KMS-11 (cell line): ENCODE results near the gene UNC13D.
"Not testable (repeated sequence)": the region's sequence is repeated elsewhere in the genome, so short reads cannot be mapped to it uniquely, and the experiment has no call there.

ENCODE experiments used
- H2AFZ ChIP-seq: fragments of 200-600 bp; sonication (generic); 2 replicates; pipeline ENCODE4 v1.6.1; 2016; ENCODE audit warnings: antibody characterized with exemption, mixed run types, low read depth
- H3K27ac ChIP-seq: fragments of 200-600 bp; sonication (generic); 2 replicates; pipeline ENCODE4 v1.6.1; 2016; ENCODE audit warnings: mild to moderate bottlenecking, mixed run types
- H3K27me3 ChIP-seq: fragments of 200-600 bp; sonication (generic); 2 replicates; pipeline ENCODE4 v1.6.1; 2017; ENCODE audit warnings: mild to moderate bottlenecking, low read depth, mixed run types, moderate library complexity; ENCODE audit not compliant: insufficient read depth
- H3K36me3 ChIP-seq: fragments of 200-600 bp; sonication (generic); 2 replicates; pipeline ENCODE4 v1.6.1; 2017; ENCODE audit warnings: mild to moderate bottlenecking, mixed run types; ENCODE audit not compliant: insufficient read depth
- H3K4me1 ChIP-seq: fragments of 200-600 bp; sonication (generic); 2 replicates; pipeline ENCODE4 v1.6.1; 2016; ENCODE audit warnings: mild to moderate bottlenecking, low read depth, mixed run types; ENCODE audit not compliant: poor library complexity, severe bottlenecking
- H3K4me2 ChIP-seq: fragments of 200-600 bp; sonication (generic); 2 replicates; pipeline ENCODE4 v1.7.0; 2016; ENCODE audit warnings: mild to moderate bottlenecking, mixed run types
- H3K4me3 ChIP-seq: fragments of 200-600 bp; sonication (generic); IDR thresholded peaks from 2 replicates; pipeline ENCODE4 v1.6.1; 2017; ENCODE audit warnings: low read depth, low read length, mixed read lengths; ENCODE audit not compliant: insufficient read depth
- H3K79me2 ChIP-seq: fragments of 200-600 bp; sonication (generic); 2 replicates; pipeline ENCODE4 v1.6.1; 2016; ENCODE audit warnings: low read depth, mixed run types; ENCODE audit not compliant: insufficient read depth
- H3K9ac ChIP-seq: fragments of 200-600 bp; sonication (generic); 2 replicates; pipeline ENCODE4 v1.6.1; 2016; ENCODE audit warnings: mild to moderate bottlenecking, mixed run types
- H4K20me1 ChIP-seq: fragments of 200-600 bp; sonication (generic); 2 replicates; pipeline ENCODE4 v1.6.1; 2016; ENCODE audit warnings: mild to moderate bottlenecking, mixed run types; ENCODE audit not compliant: insufficient read depth
- CTCF ChIP-seq: fragments of 200-600 bp; sonication (generic); conservative IDR thresholded peaks from 2 replicates; pipeline ENCODE4 v1.6.1; 2017; ENCODE audit warnings: low read depth, mild to moderate bottlenecking, antibody characterized with exemption, low read length, moderate library complexity, mixed read lengths

Gene UNC13D

GRCh38 chr17:75779250-75779986 is 64.8 kb downstream of the UNC13D start:
- peaks cover 20% of the 10 kb centered on the region for H3K79me2 ChIP-seq
- peak overlapping the region; percentile 93 for H3K27ac ChIP-seq
- no peak overlapping the region for H2AFZ ChIP-seq
- peaks cover 8% of the 10 kb centered on the region; the same call in 1 of the 2 replicates for H3K36me3 ChIP-seq
- peak overlapping the region; percentile 95 for H3K9ac ChIP-seq
- H3K4me1 ChIP-seq = peaks cover 44% of the 10 kb centered on the region
- peaks cover 17% of the 10 kb centered on the region for H4K20me1 ChIP-seq
- peak overlapping the region; percentile 50 for H3K4me3 ChIP-seq
- peak overlapping the region; percentile 66 for H3K4me2 ChIP-seq
- H3K27me3 ChIP-seq = no peaks in the 10 kb centered on the region
- TF ChIP-seq CTCF = peak; percentile 43

GRCh38 chr17:75778861-75779249 is 65.3 kb downstream of the UNC13D start:
- Histone ChIP-seq H4K20me1 (peaks cover 17% of the 10 kb centered on the region), H3K9ac (peak overlapping the region; percentile 95), H3K36me3 (peaks cover 8% of the 10 kb centered on the region; the same call in 1 of the 2 replicates), H3K4me1 (peaks cover 39% of the 10 kb centered on the region), H3K27ac (peak overlapping the region; percentile 93), H3K79me2 (peaks cover 20% of the 10 kb centered on the region), H3K27me3 (no peaks in the 10 kb centered on the region), H3K4me3 (peak overlapping the region; percentile 50), H2AFZ (no peak overlapping the region), H3K4me2 (peak overlapping the region; percentile 66)
- peak; percentile 71 for TF ChIP-seq CTCF

GRCh38 chr17:75778066-75778860 is 65.9 kb downstream of the UNC13D start:
- not testable (repeated sequence) for H3K36me3 ChIP-seq, H3K27me3 ChIP-seq, H3K4me3 ChIP-seq, H2AFZ ChIP-seq
- Histone ChIP-seq H3K4me1 (peaks cover 33% of the 10 kb centered on the region), H3K9ac (peak overlapping the region; percentile 95; the same call in 1 of the 2 replicates), H3K79me2 (peaks cover 20% of the 10 kb centered on the region), H3K4me2 (peak overlapping the region; percentile 66), H3K27ac (peak overlapping the region; percentile 93; the same call in 1 of the 2 replicates), H4K20me1 (peaks cover 17% of the 10 kb centered on the region)

- no peaks in the 10 kb centered on the region for H3K27me3 ChIP-seq
- H3K9ac ChIP-seq = no peak overlapping the region
- peaks cover 24% of the 10 kb centered on the region for H3K4me1 ChIP-seq
- H3K4me2 ChIP-seq = peak overlapping the region; percentile 66; the same call in 1 of the 2 replicates
- H3K4me3 ChIP-seq = no peak overlapping the region
- H4K20me1 ChIP-seq = peaks cover 17% of the 10 kb centered on the region
- peaks cover 20% of the 10 kb centered on the region for H3K79me2 ChIP-seq
- peaks cover 8% of the 10 kb centered on the region; the same call in 1 of the 2 replicates for H3K36me3 ChIP-seq
- no peak overlapping the region for H3K27ac ChIP-seq
- no peak overlapping the region for H2AFZ ChIP-seq
- no peak for TF ChIP-seq CTCF
Measured at GRCh38 chr17:75777296-75777922, 66.8 kb downstream of the UNC13D start.
